Ovary (tissue), 3 donors: ENCODE data around the gene DROSHA.

Experiments
- CTCF ChIP-seq, 3 donors: fragments of 450-650 bp in 2 of 3; fragments of 200-600 bp in 1 of 3; IDR thresholded peaks; one replicate each; pipeline versions ENCODE4 v1.5.1 to v1.8.0; 2016 to 2022; ENCODE audit warnings: antibody characterized with exemption in 3 of 3, mild to moderate bottlenecking in 1 of 3
- POLR2A ChIP-seq: fragments of 450-650 bp; IDR thresholded peaks from one replicate; pipeline ENCODE4 v1.6.1; 2017; ENCODE audit warnings: antibody characterized with exemption, mild to moderate bottlenecking, moderate library complexity
- donor health status: DM: no; HTN: no; CAD: no.

- TF ChIP-seq CTCF (IDR thresholded peaks at IDR 0.05) (no peak), POLR2A (no peak)
Measured at GRCh38 chr5:31537349-31537748, 5.5 kb upstream of the DROSHA start.
